K562 (cell line): Measurements from ENCODE around the gene PITPNM1. TPM values are rescaled to one million over a fixed set of nuclear protein-coding genes. Genes with fewer than 3 reads are reported as not detected.

Source experiments
- ATAC-seq: fragments of 200-7000 bp; cut with Tn5 transposase; 3 replicates; pipeline ENCODE4 v1.9.1; 2020; ENCODE audit warnings: moderate library complexity
- BruUV-seq: library from RNA; stranded (reverse); fragments of 400-500 nt; replicated peaks from 2 replicates; lab custom pipeline; 2021; lab: Mats Ljungman, UMichigan
- CTCF ChIA-PET: fragments of 300-600 bp; formaldehyde crosslinking; extraction: SDS; loops from one replicate; lab custom pipeline; 2021; ENCODE audit warnings: low intra/inter-chr PET ratio; lab: Yijun Ruan, JAX
- POLR2A ChIA-PET: fragments of 300-600, 350-650 bp; sonication (Branson Sonifier 250); formaldehyde crosslinking; extraction: SDS; loops from one replicate; lab custom pipeline; 2021; ENCODE audit warnings: antibody characterized with exemption, inconsistent platforms; lab: Yijun Ruan, JAX
- DNase-seq, 4 experiments: peaks; one replicate each; pipeline versions ENCODE4 v3.0.0 to v3.0.0-alpha.2; 2011 to 2018; ENCODE audit warnings: low spot score in 3 of 4, mixed read lengths in 3 of 4; ENCODE audit errors: extremely low read depth in 1 of 4
- FAIRE-seq: peaks from 2 replicates; lab custom pipeline; 2011; peaks lifted over from hg19 to GRCh38; lab: Jason Lieb, UNC
- H2AFZ ChIP-seq: 2 replicates; pipeline ENCODE4 v1.6.0; 2011; ENCODE audit warnings: low read depth, low read length, control low read depth, inconsistent platforms
- H3K27ac ChIP-seq: fragments of 200-600 bp; 3 replicates; pipeline ENCODE4 v1.8.0; 2011; ENCODE audit warnings: low read depth, mild to moderate bottlenecking, control low read depth, inconsistent platforms, low read length, moderate library complexity, mixed read lengths; ENCODE audit errors: extremely low read depth
- H3K27me3 ChIP-seq, 2 experiments: fragments of 300-600 bp in 1 of 2; 2 replicates in 1 of 2; 3 replicates in 1 of 2; pipeline versions ENCODE4 v1.6.0 to v1.8.0; 2011; ENCODE audit warnings: inconsistent platforms in 2 of 2, low read length in 2 of 2, mild to moderate bottlenecking in 1 of 2, mixed read lengths in 1 of 2, moderate library complexity in 1 of 2; ENCODE audit not compliant: control insufficient read depth in 2 of 2, insufficient read depth in 2 of 2
- H3K36me3 ChIP-seq: fragments of 300-600 bp; 3 replicates; pipeline ENCODE4 v1.8.0; 2011; ENCODE audit warnings: mild to moderate bottlenecking, low read length, inconsistent platforms; ENCODE audit not compliant: control insufficient read depth, insufficient read depth
- H3K4me1 ChIP-seq, 2 experiments: fragments of 200-600 bp in 1 of 2; replicated peaks in 1 of 2; 2 replicates in 1 of 2; 3 replicates in 1 of 2; pipeline versions ENCODE4 v1.5.1 to v1.8.0; 2011; ENCODE audit warnings: inconsistent platforms in 2 of 2, low read length in 2 of 2, mild to moderate bottlenecking in 1 of 2, mixed read lengths in 1 of 2, moderate library complexity in 1 of 2; ENCODE audit not compliant: control insufficient read depth in 2 of 2, insufficient read depth in 2 of 2
- H3K4me2 ChIP-seq: 2 replicates; pipeline ENCODE4 v1.6.1; 2011; ENCODE audit warnings: low read length, control low read depth, inconsistent platforms, mixed read lengths; ENCODE audit not compliant: insufficient read depth
- H3K4me3 ChIP-seq: fragments of 200-600 bp; sonication (generic), shearing (Covaris generic); 2 replicates; pipeline ENCODE4 v1.5.1; 2016; ENCODE audit warnings: control low read depth, inconsistent platforms
- H3K79me2 ChIP-seq: fragments of 200-600 bp; 3 replicates; pipeline ENCODE4 v1.8.0; 2011; ENCODE audit warnings: low read length, inconsistent platforms; ENCODE audit not compliant: control insufficient read depth, insufficient read depth
- H3K9ac ChIP-seq, 2 experiments: 2 replicates each; pipeline versions ENCODE4 v1.6.0 to v1.6.1; 2011; ENCODE audit warnings: low read depth in 2 of 2, low read length in 2 of 2, control low read depth in 1 of 2, inconsistent platforms in 1 of 2, mild to moderate bottlenecking in 1 of 2, mixed read lengths in 1 of 2; ENCODE audit not compliant: insufficient read depth in 1 of 2
- H3K9me1 ChIP-seq: one replicate; pipeline ENCODE4 v1.6.0; 2011; ENCODE audit warnings: inconsistent platforms, mild to moderate bottlenecking, low read length, moderate library complexity; ENCODE audit not compliant: control insufficient read depth, insufficient read depth
- H3K9me3 ChIP-seq: replicated peaks from 2 replicates; pipeline ENCODE4 v1.5.1; 2011; ENCODE audit warnings: low read depth, low read length, inconsistent platforms; ENCODE audit not compliant: control insufficient read depth, insufficient read depth
- H4K20me1 ChIP-seq: replicated peaks from 2 replicates; pipeline ENCODE4 v1.6.1; 2011; ENCODE audit warnings: low read length, inconsistent platforms, mixed read lengths; ENCODE audit not compliant: control insufficient read depth, insufficient read depth
- ADNP ChIP-seq: fragments of 200-800 bp; sonication (Bioruptor generic); IDR thresholded peaks from 2 replicates; pipeline ENCODE4 v1.6.1; 2016; ENCODE audit warnings: missing genetic modification characterization, missing compliant biosample characterization
- ARID1B ChIP-seq: fragments of 450-650 bp; IDR thresholded peaks from 2 replicates; pipeline ENCODE4 v1.6.1; 2016; ENCODE audit warnings: antibody characterized with exemption, mild to moderate bottlenecking, inconsistent platforms
- ARID3B ChIP-seq: fragments of 250-450 bp; sonication (Bioruptor Pico); IDR thresholded peaks from 2 replicates; pipeline ENCODE4 v1.4.0; 2020; ENCODE audit warnings: borderline replicate concordance
- KLF13 ChIP-seq: fragments of 450-650 bp; IDR thresholded peaks from 2 replicates; pipeline ENCODE4 v1.6.1; 2016; ENCODE audit warnings: missing genetic modification characterization, low read depth, mild to moderate bottlenecking, missing compliant biosample characterization, moderate library complexity, borderline replicate concordance
- RBBP5 ChIP-seq: fragments of 200-600 bp; sonication (generic); IDR thresholded peaks from 2 replicates; pipeline ENCODE4 v1.6.1; 2012; ENCODE audit warnings: borderline replicate concordance, mild to moderate bottlenecking, low read length, control low read depth, inconsistent platforms; ENCODE audit not compliant: insufficient read depth, poor library complexity, severe bottlenecking
- RBM25 ChIP-seq: fragments of 200-400 bp; formaldehyde crosslinking; IDR thresholded peaks from 2 replicates; pipeline ENCODE4 v1.6.1; 2018; ENCODE audit warnings: low read length, low read depth, moderate library complexity; ENCODE audit not compliant: severe bottlenecking
- SIN3B ChIP-seq: fragments of 450-650 bp; IDR thresholded peaks from 2 replicates; pipeline ENCODE4 v1.6.1; 2017; ENCODE audit warnings: low read depth, mild to moderate bottlenecking, moderate library complexity
- WGBS: fragments of 100-300 bp; shearing (Covaris generic); methylation state at CpG from one replicate; pipeline ENCODE4 v1.1.6; 2016; ENCODE audit warnings: low coverage, mixed read lengths; ENCODE audit not compliant: insufficient coverage; ENCODE audit errors: missing lambda C conversion rate; 5-methylcytosine and 5-hydroxymethylcytosine counted together
- in situ Hi-C: fragments of 300-500 bp; cut with MboI; formaldehyde crosslinking; loops from 4 replicates; pipeline ENCODE4 v1.15.0; 2018; ENCODE audit warnings: inconsistent platforms, mixed read lengths
- intact Hi-C: fragments of 100-400 bp; cut with micrococcal nuclease; formaldehyde crosslinking; loops from 2 replicates; pipeline ENCODE4 v1.14.2; 2022
- polyA plus RNA-seq, 8 experiments: library from polyadenylated mRNA; depleted of rRNA in 4 of 8; stranded (reverse) in 5 of 8; unstranded in 3 of 8; fragments of >200 nt; fragmentation: Nextera tagmentation in 2 of 8; fragmentation: Illumina TruSeq in 1 of 8; extraction: Ambion mirVana in 2 of 8; extraction: Trizol in 1 of 8; gene quantifications; 2 replicates each; pipeline versions ENCODE4 v1.2.1 to v1.2.3, GENCODE V29; 2011 to 2014; ENCODE audit warnings: inconsistent platforms in 1 of 8, missing spikeins in 1 of 8
- total RNA-seq, 7 experiments: library from RNA; depleted of rRNA in 6 of 7; stranded (reverse); fragments of >200 nt in 6 of 7; fragmentation: Illumina TruSeq in 2 of 7; extraction: Trizol in 2 of 7; gene quantifications; 2 replicates each; pipeline versions ENCODE4 v1.2.1 to v1.2.3, GENCODE V29; 2011 to 2021; ENCODE audit warnings: low replicate concordance in 1 of 7
- TF ChIP-seq, protein P1 (sequence below): sonication (generic); formaldehyde crosslinking; IDR thresholded peaks from 2 replicates; pipeline ENCODE4 v1.8.0; 2022; ENCODE audit warnings: missing genetic modification reagents, mild to moderate bottlenecking, borderline replicate concordance

PITPNM1 gene
- total and polyA plus RNA-seq, 9 of the 15 experiments (the other 6 are each of a cell fraction or from before 2014, with no cell fraction given) = 0.11 to 53.7 (median 16.0) TPM

DNA sequence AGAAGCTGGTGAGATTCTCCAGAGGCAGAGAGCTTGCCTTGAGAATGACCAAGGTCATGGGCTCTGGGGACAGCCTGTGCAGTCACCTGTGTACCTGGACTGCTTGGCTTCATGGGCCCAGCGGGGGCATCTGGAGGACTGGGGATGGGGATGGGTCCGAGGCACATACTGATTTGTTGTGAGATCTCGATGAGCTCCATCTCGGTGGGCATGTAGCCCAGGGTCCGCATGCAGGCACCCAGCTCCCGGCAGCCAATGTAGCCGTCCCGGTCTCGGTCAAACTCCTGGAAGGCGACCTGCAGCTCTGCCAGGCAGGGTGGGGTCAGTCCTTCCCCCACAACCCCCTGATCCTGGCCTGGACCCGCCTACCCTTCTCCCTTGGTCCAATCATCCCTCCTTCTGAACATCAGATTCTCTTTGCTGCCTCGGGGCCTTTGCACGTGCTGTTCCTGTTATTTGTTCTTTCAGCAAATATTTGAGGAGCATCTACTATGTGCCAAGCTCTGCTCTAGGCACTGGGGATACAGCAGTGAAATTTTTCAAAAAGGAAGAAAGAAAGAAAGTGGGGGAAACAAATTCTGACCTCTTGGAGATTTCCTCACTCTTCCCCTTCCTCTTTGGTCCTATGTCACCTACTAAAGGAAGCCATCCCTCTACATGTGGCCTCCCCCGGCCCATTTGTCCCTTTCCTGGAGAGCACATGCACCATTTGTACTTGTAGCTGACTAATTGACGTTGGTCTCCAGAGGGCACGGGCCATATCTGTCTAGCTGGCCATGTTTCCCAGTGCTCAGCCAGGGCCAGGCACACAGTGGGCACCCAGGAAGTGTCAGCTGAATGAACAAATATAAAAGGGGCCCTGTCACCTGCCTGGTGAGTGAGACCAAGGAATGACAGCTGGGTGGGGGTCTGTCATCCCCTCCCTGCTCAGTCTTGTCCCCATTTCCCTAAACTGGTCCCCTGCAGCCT, 16.0 kb upstream of the PITPNM1 start:
- Histone ChIP-seq H3K4me1 (peaks cover 0 to 40% of the 10 kb centered on the region in 2 experiments; a peak in 2 of 5 replicates), H3K4me2 (no peak overlapping the region), H3K4me3 (no peak overlapping the region), H3K9ac (peak overlapping the region in 1 of 2 experiments; percentile 43; a peak in 1 of 4 replicates), H3K27ac (no peak overlapping the region), H3K9me3 (no peaks in the 10 kb centered on the region), H3K27me3 (peaks cover 2 to 43% of the 10 kb centered on the region in 2 experiments; a peak in 4 of 5 replicates), H2AFZ (no peak overlapping the region), H3K79me2 (no peaks in the 10 kb centered on the region), H4K20me1 (0 out of 2 replicates have a peak, but pooled peaks cover 7% of the 10 kb centered on the region), H3K36me3 (no peaks in the 10 kb centered on the region), H3K9me1 (no peaks in the 10 kb centered on the region)
- in situ Hi-C loops (no loop called here), intact Hi-C loops (no loop called here)
- no TSS peak for BruUV-seq
- FAIRE-seq (no peak), DNase-seq (no peak), ATAC-seq (no peak)
- 20% methylated on average over 13 of the region's 16 CpGs for WGBS
- no peak for TF ChIP-seq ARID3B (CRISPR knock-in tag)
- 0 out of 2 replicates have a peak, but pooled peaks have one; percentile 22 for TF ChIP-seq ADNP (tag)
- no peak for TF ChIP-seq ARID1B
- TF ChIP-seq RBM25 = peak; percentile 73
- TF ChIP-seq RBBP5 = no peak
- TF ChIP-seq SIN3B = no peak
- TF ChIP-seq, protein P1, sequence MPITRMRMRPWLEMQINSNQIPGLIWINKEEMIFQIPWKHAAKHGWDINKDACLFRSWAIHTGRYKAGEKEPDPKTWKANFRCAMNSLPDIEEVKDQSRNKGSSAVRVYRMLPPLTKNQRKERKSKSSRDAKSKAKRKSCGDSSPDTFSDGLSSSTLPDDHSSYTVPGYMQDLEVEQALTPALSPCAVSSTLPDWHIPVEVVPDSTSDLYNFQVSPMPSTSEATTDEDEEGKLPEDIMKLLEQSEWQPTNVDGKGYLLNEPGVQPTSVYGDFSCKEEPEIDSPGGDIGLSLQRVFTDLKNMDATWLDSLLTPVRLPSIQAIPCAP (CRISPR knock-in tag) = no peak
- no peak for TF ChIP-seq KLF13 (tag)
- ChIA-PET CTCF (no interaction called here), POLR2A (interaction anchor here (0.6 to 1.6 kb wide), 4 partner anchors 9 to 1105 kb away, joined by 3 to 7 read pairs (median 4); no protein-coding TSS in a partner anchor)
